HepG2 (cell line): ENCODE results near the gene TEX22. TPM values are rescaled to one million over a fixed set of nuclear protein-coding genes. Genes with fewer than 3 reads are reported as not detected.

Experiments used
- ATAC-seq: fragments of 200-7000 bp; cut with Tn5 transposase; 3 replicates; pipeline ENCODE4 v1.9.1; 2020; ENCODE audit warnings: mild to moderate bottlenecking, moderate library complexity
- BruUV-seq: library from RNA; stranded (reverse); fragments of 400-500 nt; replicated peaks from 2 replicates; lab custom pipeline; 2021; lab: Mats Ljungman, UMichigan
- CTCF ChIA-PET: fragments of 300-600 bp; formaldehyde crosslinking; extraction: SDS; loops from one replicate; lab custom pipeline; 2021; ENCODE audit warnings: low total read pairs, inconsistent platforms, low intra/inter-chr PET ratio; lab: Yijun Ruan, JAX
- POLR2A ChIA-PET: fragments of 350-600 bp; sonication (Branson Sonifier 250); formaldehyde crosslinking; loops from one replicate; lab custom pipeline; 2020; ENCODE audit warnings: antibody characterized with exemption, inconsistent platforms; lab: Yijun Ruan, JAX
- DNase-seq: peaks from one replicate; pipeline ENCODE4 v3.0.0-alpha.2; 2015; ENCODE audit warnings: low spot score
- FAIRE-seq: peaks from 3 replicates; lab custom pipeline; 2011; peaks lifted over from hg19 to GRCh38; lab: Jason Lieb, UNC
- H2AFZ ChIP-seq: one replicate; pipeline ENCODE4 v1.6.1; 2011; ENCODE audit warnings: low read length, inconsistent platforms
- H3K27ac ChIP-seq: fragments of 300-600 bp; 3 replicates; pipeline ENCODE4 v1.8.0; 2011; ENCODE audit warnings: mixed run types, mild to moderate bottlenecking, mixed read lengths, low read length, inconsistent platforms; ENCODE audit not compliant: insufficient read depth; ENCODE audit errors: extremely low read length
- H3K27me3 ChIP-seq, 2 experiments: fragments of 200-600 bp in 1 of 2; 2 replicates in 1 of 2; 3 replicates in 1 of 2; pipeline versions ENCODE4 v1.6.0 to v1.8.0; 2011; ENCODE audit warnings: low read length in 2 of 2, mild to moderate bottlenecking in 2 of 2, moderate library complexity in 2 of 2, inconsistent platforms in 1 of 2; ENCODE audit not compliant: insufficient read depth in 2 of 2, control insufficient read depth in 1 of 2
- H3K36me3 ChIP-seq, 2 experiments: fragments of 200-600 bp in 1 of 2; replicated peaks in 1 of 2; 2 replicates in 1 of 2; 3 replicates in 1 of 2; pipeline versions ENCODE4 v1.5.1 to v1.8.0; 2011; ENCODE audit warnings: low read length in 2 of 2, inconsistent platforms in 1 of 2; ENCODE audit not compliant: insufficient read depth in 2 of 2, control insufficient read depth in 1 of 2
- H3K4me1 ChIP-seq: 2 replicates; pipeline ENCODE4 v1.5.1; 2012; ENCODE audit warnings: low read length, inconsistent platforms; ENCODE audit not compliant: insufficient read depth
- H3K4me2 ChIP-seq: 2 replicates; pipeline ENCODE4 v1.6.0; 2011; ENCODE audit warnings: low read depth, low read length, inconsistent platforms
- H3K4me3 ChIP-seq, 3 experiments: fragments of 200-600 bp in 1 of 3; sonication (generic), shearing (Covaris generic) in 1 of 3; replicated peaks in 1 of 3; 2 replicates each; pipeline ENCODE4 v1.5.1; 2011 to 2016; ENCODE audit warnings: low read length in 3 of 3, inconsistent platforms in 2 of 3, low read depth in 2 of 3, mild to moderate bottlenecking in 2 of 3, control low read depth in 1 of 3, mixed read lengths in 1 of 3; ENCODE audit not compliant: insufficient read depth in 1 of 3
- H3K79me2 ChIP-seq: one replicate; pipeline ENCODE4 v1.6.1; 2011; ENCODE audit warnings: low read length, inconsistent platforms; ENCODE audit not compliant: insufficient read depth
- H3K9ac ChIP-seq: 2 replicates; pipeline ENCODE4 v1.6.0; 2011; ENCODE audit warnings: mild to moderate bottlenecking, low read depth, low read length, inconsistent platforms; ENCODE audit not compliant: insufficient read depth
- H3K9me3 ChIP-seq: 2 replicates; pipeline ENCODE4 v1.5.1; 2012; ENCODE audit warnings: mild to moderate bottlenecking, low read length
- H4K20me1 ChIP-seq: 2 replicates; pipeline ENCODE4 v1.6.0; 2011; ENCODE audit warnings: inconsistent platforms, mild to moderate bottlenecking, low read length, moderate library complexity; ENCODE audit not compliant: insufficient read depth
- DNMT1 ChIP-seq: sonication (generic); formaldehyde crosslinking; IDR thresholded peaks from 2 replicates; pipeline ENCODE4 v1.5.1; 2020; ENCODE audit warnings: mild to moderate bottlenecking, missing genetic modification reagents
- HNRNPK ChIP-seq: fragments of 200-400 bp; formaldehyde crosslinking; IDR thresholded peaks from 2 replicates; pipeline ENCODE4 v1.6.1; 2018; ENCODE audit warnings: low read length, low read depth, moderate library complexity, mild to moderate bottlenecking; ENCODE audit not compliant: poor library complexity, severe bottlenecking
- IKZF4 ChIP-seq: sonication (generic); formaldehyde crosslinking; IDR thresholded peaks from 2 replicates; pipeline ENCODE4 v1.5.1; 2020; ENCODE audit warnings: borderline replicate concordance, mild to moderate bottlenecking, low read depth, missing genetic modification reagents; ENCODE audit errors: not compliant biosample characterization
- MAZ ChIP-seq, 2 experiments: sonication (generic) in 1 of 2; formaldehyde crosslinking in 1 of 2; IDR thresholded peaks; 2 replicates each; pipeline versions ENCODE4 v1.5.0 to v1.6.1; 2012 to 2020; ENCODE audit warnings: low read depth in 2 of 2, mild to moderate bottlenecking in 2 of 2, borderline replicate concordance in 1 of 2, improper control_type of control experiment in 1 of 2, low read length in 1 of 2, missing genetic modification reagents in 1 of 2, moderate library complexity in 1 of 2
- POLR2AphosphoS5 ChIP-seq: IDR thresholded peaks from 2 replicates; pipeline ENCODE4 v1.6.1; 2012; ENCODE audit warnings: low read depth, low read length
- SIX1 ChIP-seq: sonication (generic); formaldehyde crosslinking; IDR thresholded peaks from 2 replicates; pipeline ENCODE4 v1.4.0; 2020; ENCODE audit warnings: missing genetic modification reagents, borderline replicate concordance
- ZFP90 ChIP-seq: sonication (generic); formaldehyde crosslinking; IDR thresholded peaks from 2 replicates; pipeline ENCODE4 v1.8.0; 2022; ENCODE audit warnings: missing genetic modification reagents, mild to moderate bottlenecking, inconsistent platforms, borderline replicate concordance
- ZKSCAN1 ChIP-seq: fragments of 150-350 bp; IDR thresholded peaks from 2 replicates; pipeline ENCODE4 v1.6.1; 2014; ENCODE audit warnings: low read length
- ZNF383 ChIP-seq: sonication (generic); formaldehyde crosslinking; IDR thresholded peaks from 2 replicates; pipeline ENCODE4 v1.4.0; 2020; ENCODE audit warnings: missing genetic modification reagents, mild to moderate bottlenecking, borderline replicate concordance
- ZNF766 ChIP-seq: sonication (generic); formaldehyde crosslinking; IDR thresholded peaks from 2 replicates; pipeline ENCODE4 v1.5.0; 2020; ENCODE audit warnings: missing genetic modification reagents, borderline replicate concordance
- WGBS: methylation state at CpG from one replicate; pipeline ENCODE4 v1.1.6; 2017; ENCODE audit warnings: low lambda C conversion rate; 5-methylcytosine and 5-hydroxymethylcytosine counted together
- in situ Hi-C: cut with HindIII; loops from 2 replicates; pipeline ENCODE4 v1.10.0; 2017; ENCODE audit warnings: low pct_unique_long_range_greater_than_20kb; ENCODE audit not compliant: extremely low pct_ligation_motif_present
- intact Hi-C: fragments of 100-400 bp; cut with micrococcal nuclease; formaldehyde crosslinking; loops from one replicate; pipeline ENCODE4 v1.10.0; 2022; ENCODE audit not compliant: unreplicated experiment
- polyA plus RNA-seq, 8 experiments: library from polyadenylated mRNA; depleted of rRNA in 3 of 8; stranded (reverse) in 7 of 8; unstranded in 1 of 8; fragments of >200 nt; fragmentation: Illumina TruSeq in 4 of 8; extraction: Trizol in 4 of 8; gene quantifications; 2 replicates each; pipeline versions ENCODE4 v1.2.1 to v1.2.3, GENCODE V29; 2011 to 2016; ENCODE audit warnings: low read depth in 4 of 8, missing spikeins in 1 of 8, mixed read lengths in 1 of 8; ENCODE audit not compliant: insufficient read depth in 1 of 8
- total RNA-seq, 5 experiments: library from RNA; depleted of rRNA; stranded (reverse); fragments of >200 nt; fragmentation: Illumina TruSeq; extraction: Trizol; gene quantifications; 2 replicates each; pipeline ENCODE4 v1.2.3, GENCODE V29; 2016; ENCODE audit warnings: low read depth in 1 of 5
- TF ChIP-seq, protein P1 (sequence below): fragments of 450-650 bp; IDR thresholded peaks from 2 replicates; pipeline ENCODE4 v1.6.1; 2017
- TF ChIP-seq, protein P2 (sequence below): IDR thresholded peaks from 2 replicates; pipeline ENCODE4 v1.4.0; 2020; ENCODE audit warnings: mild to moderate bottlenecking, missing genetic modification reagents

TEX22 gene
- total and polyA plus RNA-seq, 2 of the 13 experiments (the other 11 are each of a cell fraction or from before 2014, with no cell fraction given): 0.07 to 0.27 TPM

DNA sequence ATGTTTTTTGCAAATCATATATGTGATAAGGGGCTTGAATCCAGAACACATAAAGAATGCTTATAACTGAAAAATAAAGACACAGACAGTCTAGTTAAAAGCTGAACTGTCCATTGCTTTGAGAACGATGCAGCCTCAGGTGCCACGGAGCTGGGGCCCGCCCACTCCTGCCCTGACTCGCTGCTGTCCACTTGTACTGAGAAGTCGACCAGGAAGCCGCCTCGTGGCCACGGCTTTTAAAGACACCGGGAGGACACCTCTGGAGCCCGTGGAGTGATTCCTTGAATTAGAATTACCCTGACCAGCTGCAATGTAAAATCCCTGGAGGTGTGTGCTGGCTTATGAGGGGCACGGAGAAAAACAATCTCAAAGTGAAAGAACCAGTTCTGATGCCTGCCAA is 23.9 kb upstream of the TEX22 start:
- FAIRE-seq: no peak
- 42% methylated on average over 11 of the region's 11 CpGs for WGBS
- intact Hi-C loops (loop anchor here (5.0 kb wide), 1 partner anchor 158 kb away; no protein-coding TSS in a partner anchor), in situ Hi-C loops (no loop called here)
- no peaks in the 10 kb centered on the region for H3K9me3 ChIP-seq
- H3K4me1 ChIP-seq: no peaks in the 10 kb centered on the region
- no peaks in the 10 kb centered on the region for H3K27me3 ChIP-seq
- H3K27ac ChIP-seq: no peak overlapping the region
- H3K79me2 ChIP-seq: no peaks in the 10 kb centered on the region
- BruUV-seq: TSS peak; percentile 25
- ChIA-PET CTCF (no interaction called here), POLR2A (no interaction called here)
- DNase-seq: no peak
- no peak for ATAC-seq
- H4K20me1 ChIP-seq: no peaks in the 10 kb centered on the region
- TF ChIP-seq, protein P1, sequence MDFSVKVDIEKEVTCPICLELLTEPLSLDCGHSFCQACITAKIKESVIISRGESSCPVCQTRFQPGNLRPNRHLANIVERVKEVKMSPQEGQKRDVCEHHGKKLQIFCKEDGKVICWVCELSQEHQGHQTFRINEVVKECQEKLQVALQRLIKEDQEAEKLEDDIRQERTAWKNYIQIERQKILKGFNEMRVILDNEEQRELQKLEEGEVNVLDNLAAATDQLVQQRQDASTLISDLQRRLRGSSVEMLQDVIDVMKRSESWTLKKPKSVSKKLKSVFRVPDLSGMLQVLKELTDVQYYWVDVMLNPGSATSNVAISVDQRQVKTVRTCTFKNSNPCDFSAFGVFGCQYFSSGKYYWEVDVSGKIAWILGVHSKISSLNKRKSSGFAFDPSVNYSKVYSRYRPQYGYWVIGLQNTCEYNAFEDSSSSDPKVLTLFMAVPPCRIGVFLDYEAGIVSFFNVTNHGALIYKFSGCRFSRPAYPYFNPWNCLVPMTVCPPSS: no peak
- TF ChIP-seq ZNF383: no peak
- no peak for TF ChIP-seq ZFP90
- TF ChIP-seq IKZF4 (CRISPR knock-in tag): no peak
- no peak overlapping the region for H2AFZ ChIP-seq
- no peaks in the 10 kb centered on the region for H3K36me3 ChIP-seq
- no peak overlapping the region for H3K4me3 ChIP-seq
- no peak overlapping the region for H3K4me2 ChIP-seq
- H3K9ac ChIP-seq: no peak overlapping the region

DNA sequence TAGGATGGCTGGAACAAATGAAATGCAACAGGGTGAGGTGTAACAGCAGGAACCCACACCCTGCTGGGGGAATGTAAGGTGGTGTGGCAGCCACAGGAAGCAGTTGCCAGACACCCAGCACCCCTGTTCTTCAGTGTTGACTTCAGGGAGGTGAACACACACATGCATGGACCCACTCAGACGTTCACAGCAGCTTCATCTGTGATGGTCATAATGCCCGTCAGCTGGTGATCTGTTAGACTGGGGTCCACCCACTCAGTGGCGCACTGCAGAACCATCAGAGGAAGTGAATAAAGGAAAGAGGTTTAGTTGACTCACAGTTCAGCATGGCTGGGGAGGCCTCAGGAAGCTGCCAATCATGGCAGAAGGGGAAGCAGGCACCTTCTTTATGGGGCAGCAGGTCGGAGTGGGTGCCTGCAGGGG is 22.7 kb upstream of the TEX22 start:
- WGBS: 62% methylated on average over 4 of the region's 4 CpGs
- TF ChIP-seq HNRNPK (no peak), ZNF766 (CRISPR knock-in tag) (no peak), DNMT1 (no peak), POLR2AphosphoS5 (no peak), MAZ (IDR thresholded peaks at IDR 0.05; ENCODE audit: borderline replicate concordance, low read depth, low read length) (no peak), MAZ (CRISPR knock-in tag; IDR thresholded peaks at IDR 0.05; ENCODE audit: low read depth) (no peak), SIX1 (CRISPR knock-in tag) (no peak), ZKSCAN1 (no peak)
- TF ChIP-seq, protein P2, sequence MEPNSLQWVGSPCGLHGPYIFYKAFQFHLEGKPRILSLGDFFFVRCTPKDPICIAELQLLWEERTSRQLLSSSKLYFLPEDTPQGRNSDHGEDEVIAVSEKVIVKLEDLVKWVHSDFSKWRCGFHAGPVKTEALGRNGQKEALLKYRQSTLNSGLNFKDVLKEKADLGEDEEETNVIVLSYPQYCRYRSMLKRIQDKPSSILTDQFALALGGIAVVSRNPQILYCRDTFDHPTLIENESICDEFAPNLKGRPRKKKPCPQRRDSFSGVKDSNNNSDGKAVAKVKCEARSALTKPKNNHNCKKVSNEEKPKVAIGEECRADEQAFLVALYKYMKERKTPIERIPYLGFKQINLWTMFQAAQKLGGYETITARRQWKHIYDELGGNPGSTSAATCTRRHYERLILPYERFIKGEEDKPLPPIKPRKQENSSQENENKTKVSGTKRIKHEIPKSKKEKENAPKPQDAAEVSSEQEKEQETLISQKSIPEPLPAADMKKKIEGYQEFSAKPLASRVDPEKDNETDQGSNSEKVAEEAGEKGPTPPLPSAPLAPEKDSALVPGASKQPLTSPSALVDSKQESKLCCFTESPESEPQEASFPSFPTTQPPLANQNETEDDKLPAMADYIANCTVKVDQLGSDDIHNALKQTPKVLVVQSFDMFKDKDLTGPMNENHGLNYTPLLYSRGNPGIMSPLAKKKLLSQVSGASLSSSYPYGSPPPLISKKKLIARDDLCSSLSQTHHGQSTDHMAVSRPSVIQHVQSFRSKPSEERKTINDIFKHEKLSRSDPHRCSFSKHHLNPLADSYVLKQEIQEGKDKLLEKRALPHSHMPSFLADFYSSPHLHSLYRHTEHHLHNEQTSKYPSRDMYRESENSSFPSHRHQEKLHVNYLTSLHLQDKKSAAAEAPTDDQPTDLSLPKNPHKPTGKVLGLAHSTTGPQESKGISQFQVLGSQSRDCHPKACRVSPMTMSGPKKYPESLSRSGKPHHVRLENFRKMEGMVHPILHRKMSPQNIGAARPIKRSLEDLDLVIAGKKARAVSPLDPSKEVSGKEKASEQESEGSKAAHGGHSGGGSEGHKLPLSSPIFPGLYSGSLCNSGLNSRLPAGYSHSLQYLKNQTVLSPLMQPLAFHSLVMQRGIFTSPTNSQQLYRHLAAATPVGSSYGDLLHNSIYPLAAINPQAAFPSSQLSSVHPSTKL (CRISPR knock-in tag): no peak

More for the DNA sequence above, 22.7 kb upstream of the TEX22 start:
- Histone ChIP-seq H3K4me1 (no peaks in the 10 kb centered on the region), H2AFZ (no peak overlapping the region), H3K9me3 (no peaks in the 10 kb centered on the region), H3K4me2 (no peak overlapping the region), H3K27me3 (no peaks in the 10 kb centered on the region), H3K79me2 (no peaks in the 10 kb centered on the region), H3K4me3 (no peak overlapping the region), H3K36me3 (no peaks in the 10 kb centered on the region), H3K9ac (no peak overlapping the region), H4K20me1 (no peaks in the 10 kb centered on the region), H3K27ac (no peak overlapping the region)
- ATAC-seq (no peak), FAIRE-seq (no peak), DNase-seq (no peak)
- ChIA-PET CTCF (no interaction called here), POLR2A (no interaction called here)
- in situ Hi-C loops (loop anchor here (5.0 kb wide), 2 partner anchors 112 to 157 kb away; partner anchors contain the start of gene CRIP1), intact Hi-C loops (no loop called here)
- no TSS peak for BruUV-seq
